H1 (cell line): ENCODE results near the gene TBCD. TPM values are rescaled to one million over a fixed set of nuclear protein-coding genes. Genes with fewer than 3 reads are reported as not detected.

Experiments used
- CTCF ChIA-PET: fragments of 300-600 bp; sonication (Branson Sonifier 250); formaldehyde crosslinking; loops from one replicate; lab custom pipeline; 2021; ENCODE audit not compliant: partially characterized antibody; lab: Charles Lee
- POLR2A ChIA-PET: fragments of 300-600 bp; sonication (Branson Sonifier 250); formaldehyde crosslinking; loops from one replicate; lab custom pipeline; 2021; ENCODE audit warnings: inconsistent platforms; ENCODE audit not compliant: partially characterized antibody; lab: Charles Lee
- DNase-seq, 2 experiments: peaks; one replicate each; pipeline versions ENCODE4 v3.0.0 to v3.0.0-alpha.2; 2010 to 2022; ENCODE audit warnings: low spot score in 2 of 2, low read depth in 1 of 2, mixed read lengths in 1 of 2
- FAIRE-seq: peaks from 2 replicates; lab custom pipeline; 2011; peaks lifted over from hg19 to GRCh38; lab: Jason Lieb, UNC
- H2AFZ ChIP-seq: 2 replicates; pipeline ENCODE4 v1.8.1; 2012; ENCODE audit warnings: low read length, inconsistent platforms
- H2AK5ac ChIP-seq: 2 replicates; pipeline ENCODE4 v1.6.1; 2013; ENCODE audit warnings: low read depth, low read length
- H2BK120ac ChIP-seq: replicated peaks from 2 replicates; pipeline ENCODE3; 2013; ENCODE audit warnings: low read depth, low read length, inconsistent platforms
- H2BK12ac ChIP-seq: 2 replicates; pipeline ENCODE4 v1.6.1; 2013; ENCODE audit warnings: low read depth, low read length
- H2BK15ac ChIP-seq: 2 replicates; pipeline ENCODE4 v1.6.1; 2013; ENCODE audit warnings: low read length
- H2BK20ac ChIP-seq: 2 replicates; pipeline ENCODE4 v1.6.1; 2013; ENCODE audit warnings: low read length
- H2BK5ac ChIP-seq: 2 replicates; pipeline ENCODE4 v1.6.1; 2013; ENCODE audit warnings: low read depth, low read length
- H3K14ac ChIP-seq: 2 replicates; pipeline ENCODE4 v1.6.1; 2013; ENCODE audit warnings: inconsistent platforms; ENCODE audit not compliant: insufficient read length
- H3K18ac ChIP-seq: 2 replicates; pipeline ENCODE4 v1.6.1; 2013; ENCODE audit warnings: low read length; ENCODE audit errors: extremely low read depth
- H3K23ac ChIP-seq: 2 replicates; pipeline ENCODE4 v1.6.1; 2013; ENCODE audit warnings: inconsistent platforms; ENCODE audit not compliant: insufficient read length
- H3K23me2 ChIP-seq: 2 replicates; pipeline ENCODE4 v1.6.1; 2013; ENCODE audit warnings: low read depth, low read length
- H3K27ac ChIP-seq: 2 replicates; pipeline ENCODE4 v1.6.1; 2011; ENCODE audit warnings: low read depth, low read length, inconsistent platforms
- H3K27me3 ChIP-seq, 4 experiments: replicated peaks in 1 of 4; 1 replicate in 1 of 4; 2 replicates in 3 of 4; pipeline versions ENCODE4 v1.6.1 to v1.8.1; 2011 to 2013; ENCODE audit warnings: low read length in 3 of 4, mild to moderate bottlenecking in 3 of 4, inconsistent platforms in 2 of 4, mixed read lengths in 2 of 4, moderate library complexity in 1 of 4; ENCODE audit not compliant: control insufficient read depth in 3 of 4, insufficient read depth in 3 of 4; ENCODE audit errors: extremely low read depth in 1 of 4
- H3K36me3 ChIP-seq, 4 experiments: 2 replicates each; pipeline versions ENCODE4 v1.6.1 to v1.8.1; 2011 to 2013; ENCODE audit warnings: mild to moderate bottlenecking in 4 of 4, low read length in 3 of 4, moderate library complexity in 2 of 4, control low read depth in 1 of 4, inconsistent platforms in 1 of 4; ENCODE audit not compliant: insufficient read depth in 4 of 4, control insufficient read depth in 2 of 4
- H3K4ac ChIP-seq: replicated peaks from 2 replicates; pipeline ENCODE3; 2013; ENCODE audit warnings: low read length, low read depth, mixed read lengths, inconsistent platforms; ENCODE audit not compliant: insufficient read length
- H3K4me1 ChIP-seq, 4 experiments: replicated peaks in 1 of 4; 1 replicate in 1 of 4; 2 replicates in 3 of 4; pipeline versions ENCODE4 v1.6.1 to v1.8.1; 2011 to 2013; ENCODE audit warnings: low read length in 3 of 4, inconsistent platforms in 2 of 4, mixed read lengths in 1 of 4; ENCODE audit not compliant: insufficient read depth in 4 of 4, control insufficient read depth in 3 of 4
- H3K4me2 ChIP-seq, 2 experiments: 2 replicates each; pipeline versions ENCODE4 v1.6.1 to v1.8.1; 2011 to 2013; ENCODE audit warnings: low read depth in 2 of 2, low read length in 2 of 2, control low read depth in 1 of 2, inconsistent platforms in 1 of 2, mild to moderate bottlenecking in 1 of 2; ENCODE audit not compliant: insufficient read depth in 1 of 2
- H3K4me3 ChIP-seq, 4 experiments: fragments of 200-600, 300-600 bp in 1 of 4; sonication (generic), shearing (Covaris generic), sonication (Bioruptor Twin) in 1 of 4; 2 replicates each; pipeline versions ENCODE4 v1.5.1 to v1.8.1; 2011 to 2016; ENCODE audit warnings: low read length in 4 of 4, low read depth in 3 of 4, control low read depth in 2 of 4, inconsistent platforms in 2 of 4, mild to moderate bottlenecking in 2 of 4, mixed read lengths in 1 of 4, moderate library complexity in 1 of 4; ENCODE audit not compliant: insufficient read depth in 2 of 4; ENCODE audit errors: extremely low read depth in 1 of 4
- H3K56ac ChIP-seq: replicated peaks from 2 replicates; pipeline ENCODE3; 2013; ENCODE audit warnings: low read depth, mild to moderate bottlenecking, mixed read lengths, low read length, inconsistent platforms; ENCODE audit not compliant: insufficient read length
- H3K79me1 ChIP-seq: 2 replicates; pipeline ENCODE4 v1.6.1; 2013; ENCODE audit warnings: low read depth, low read length, control low read depth
- H3K79me2 ChIP-seq, 2 experiments: 2 replicates each; pipeline versions ENCODE4 v1.6.1 to v1.8.1; 2012 to 2013; ENCODE audit warnings: low read length in 2 of 2, mild to moderate bottlenecking in 2 of 2, inconsistent platforms in 1 of 2; ENCODE audit not compliant: insufficient read depth in 2 of 2, control insufficient read depth in 1 of 2
- H3K9ac ChIP-seq, 4 experiments: replicated peaks in 1 of 4; 1 replicate in 1 of 4; 2 replicates in 3 of 4; pipeline versions ENCODE4 v1.6.1 to v1.8.1; 2011 to 2013; ENCODE audit warnings: low read depth in 3 of 4, low read length in 3 of 4, control low read depth in 2 of 4, mild to moderate bottlenecking in 2 of 4, moderate library complexity in 2 of 4, inconsistent platforms in 1 of 4; ENCODE audit errors: extremely low read depth in 1 of 4
- H3K9me3 ChIP-seq, 2 experiments: 2 replicates each; pipeline versions ENCODE4 v1.6.1 to v1.8.1; 2012 to 2013; ENCODE audit warnings: mild to moderate bottlenecking in 2 of 2, moderate library complexity in 2 of 2, control low read depth in 1 of 2, inconsistent platforms in 1 of 2, low read depth in 1 of 2, low read length in 1 of 2, mixed read lengths in 1 of 2; ENCODE audit not compliant: insufficient read depth in 2 of 2
- H4K20me1 ChIP-seq, 2 experiments: replicated peaks in 1 of 2; 2 replicates each; pipeline versions ENCODE3 to v1.8.1; 2011 to 2013; ENCODE audit warnings: inconsistent platforms in 2 of 2, low read length in 2 of 2, mild to moderate bottlenecking in 1 of 2; ENCODE audit not compliant: insufficient read depth in 2 of 2, control insufficient read depth in 1 of 2
- H4K5ac ChIP-seq: 2 replicates; pipeline ENCODE4 v1.6.1; 2013; ENCODE audit warnings: low read length, low read depth, mixed read lengths, inconsistent platforms; ENCODE audit not compliant: insufficient read length
- H4K8ac ChIP-seq: 2 replicates; pipeline ENCODE4 v1.8.0; 2013; ENCODE audit warnings: mild to moderate bottlenecking, moderate library complexity, low read length, inconsistent platforms; ENCODE audit not compliant: insufficient read depth; ENCODE audit errors: extremely low read depth
- H4K91ac ChIP-seq: replicated peaks from 2 replicates; pipeline ENCODE3; 2013; ENCODE audit warnings: low read length, mixed read lengths, inconsistent platforms; ENCODE audit not compliant: insufficient read length
- EZH2 ChIP-seq: fragments of 200-600 bp; sonication (generic); IDR thresholded peaks from 2 replicates; pipeline ENCODE4 v1.7.1; 2012; ENCODE audit warnings: low read depth, mild to moderate bottlenecking, moderate library complexity, low read length, inconsistent platforms; ENCODE audit not compliant: severe bottlenecking
- FOSL1 ChIP-seq: IDR thresholded peaks from 2 replicates; pipeline ENCODE4 v1.6.1; 2011; ENCODE audit warnings: mild to moderate bottlenecking, low read depth, low read length, moderate library complexity; ENCODE audit not compliant: insufficient read depth
- WGBS, 2 experiments: shearing (Covaris generic) in 1 of 2; methylation state at CpG; one replicate each; pipeline versions ENCODE4 v1.1.6 to v1.1.7; 2013 to 2015; ENCODE audit warnings: low lambda C conversion rate in 2 of 2, mixed read lengths in 2 of 2, inconsistent platforms in 1 of 2, low coverage in 1 of 2, missing lambda C conversion rate in 1 of 2; ENCODE audit not compliant: insufficient replicate concordance in 2 of 2, insufficient coverage in 1 of 2, insufficient read length in 1 of 2; ENCODE audit errors: extremely low coverage in 1 of 2, missing lambda C conversion rate in 1 of 2; 5-methylcytosine and 5-hydroxymethylcytosine counted together
- polyA plus RNA-seq, 7 experiments: library from polyadenylated mRNA; depleted of rRNA in 3 of 7; stranded (reverse) in 5 of 7; unstranded in 2 of 7; fragments of >200 nt in 5 of 7; fragments of 200-250 nt in 2 of 7; gene quantifications; 1 replicate in 5 of 7; 2 replicates in 1 of 7; 4 replicates in 1 of 7; pipeline versions ENCODE4 v1.2.1 to v1.2.3, GENCODE V29; 2011 to 2013; ENCODE audit warnings: missing spikeins in 2 of 7, mixed read lengths in 2 of 7
- total RNA-seq: library from RNA; stranded (reverse); fragmentation: NEBNext Ultra II Directional; extraction: Animal tissue kit (Norgen Biotek cat#: 25700); gene quantifications from 2 replicates; pipeline ENCODE4 v1.2.1, GENCODE V29; 2021

Gene TBCD
- total and polyA plus RNA-seq, 2 of the 8 experiments (the other 6 are each of a cell fraction or from before 2014, with no cell fraction given): 118 to 162 TPM

DNA sequence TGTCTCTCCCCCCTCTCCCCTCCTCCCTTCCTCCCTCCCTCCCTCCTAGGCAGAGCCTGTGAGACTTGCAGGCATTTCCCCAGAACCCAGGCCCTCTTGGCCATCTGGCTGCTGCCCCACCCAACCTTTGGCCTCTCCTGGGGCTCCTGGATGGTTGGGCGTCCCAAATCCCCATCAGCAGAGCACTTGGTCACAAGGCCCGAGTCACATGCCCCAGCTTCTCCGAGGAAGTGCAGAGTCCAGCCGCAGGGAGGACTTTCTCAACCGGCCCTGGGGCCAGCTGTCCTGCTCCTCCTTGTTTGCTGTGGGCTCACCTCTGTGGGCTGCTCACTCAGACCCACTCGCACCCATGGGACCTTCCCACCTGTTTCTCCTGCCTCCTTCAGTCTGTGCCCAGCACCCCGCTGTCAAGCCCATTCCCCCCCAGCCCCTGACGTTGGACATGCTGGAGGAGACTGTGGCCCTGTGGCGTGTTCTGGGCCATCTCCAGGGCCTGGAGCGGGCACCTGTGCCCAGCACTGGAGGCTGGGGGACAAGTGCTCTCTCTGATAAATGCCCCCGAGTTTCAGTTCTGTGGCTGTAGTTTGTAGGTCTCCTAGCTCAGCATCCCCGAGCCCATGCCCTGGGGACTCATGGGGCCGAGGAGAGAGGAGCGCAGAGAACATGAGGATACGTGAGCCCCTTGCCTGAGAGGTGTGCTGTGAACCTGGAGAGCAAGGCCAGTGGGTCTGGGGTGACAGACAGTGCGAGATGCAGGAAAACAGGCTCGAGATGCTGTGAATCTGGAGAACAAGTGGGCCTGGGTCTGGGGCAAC is 130.2 kb downstream of the TBCD start:
- peaks cover 21% of the 10 kb centered on the region for H3K79me1 ChIP-seq
- H2BK20ac ChIP-seq: no peak overlapping the region
- H4K5ac ChIP-seq: no peak overlapping the region
- no peak overlapping the region for H3K27ac ChIP-seq
- H2BK15ac ChIP-seq: no peak overlapping the region
- no peak overlapping the region for H3K4me2 ChIP-seq
- peaks cover 0 to 2% (median 0%) of the 10 kb centered on the region in 4 experiments; a peak in 2 of 8 replicates for H3K36me3 ChIP-seq
- no peak overlapping the region for H3K14ac ChIP-seq
- H3K18ac ChIP-seq: no peak overlapping the region; the same call in 1 of the 2 replicates
- H3K9me3 ChIP-seq: no peaks in the 10 kb centered on the region
- H3K27me3 ChIP-seq: no peaks in the 10 kb centered on the region
- DNase-seq (no peak), FAIRE-seq (no peak)
- ChIA-PET CTCF (interaction anchor here (0.6 to 2.2 kb wide), 10 partner anchors 15 to 470 kb away, joined by 3 to 6 read pairs (median 4); no protein-coding TSS in a partner anchor), POLR2A (interaction anchor here (0.9 kb wide), 1 partner anchor 9 kb away, joined by 3 read pairs; no protein-coding TSS in a partner anchor)
- H2BK12ac ChIP-seq: no peak overlapping the region
- 79% methylated on average over 15 of the region's 17 CpGs; no CpG with 5 or more reads in 1 of the 2 experiments for WGBS, 2 experiments
- H2BK5ac ChIP-seq: 0 out of 2 replicates have a peak overlapping the region, but pooled peaks have one; percentile 60
- H4K8ac ChIP-seq: peak overlapping the region; percentile 57
- H3K4me3 ChIP-seq: no peak overlapping the region
- H3K56ac ChIP-seq: no peak overlapping the region
- no peak overlapping the region for H4K91ac ChIP-seq
- H2AFZ ChIP-seq: no peak overlapping the region
- H2AK5ac ChIP-seq: 0 out of 2 replicates have a peak overlapping the region, but pooled peaks have one; percentile 48
- peaks cover 0 to 25% of the 10 kb centered on the region in 2 experiments; a peak in 2 of 4 replicates for H3K79me2 ChIP-seq
- H3K23me2 ChIP-seq: no peaks in the 10 kb centered on the region
- peaks cover 1 to 13% of the 10 kb centered on the region in 2 experiments for H4K20me1 ChIP-seq
- H3K4me1 ChIP-seq: peaks cover 0 to 3% (median under 1%) of the 10 kb centered on the region in 4 experiments; a peak in 2 of 7 replicates
- no peak overlapping the region for H3K9ac ChIP-seq
- no peak overlapping the region for H3K23ac ChIP-seq
- no peak overlapping the region for H3K4ac ChIP-seq
- H2BK120ac ChIP-seq: no peak overlapping the region
- no peak for TF ChIP-seq FOSL1
- TF ChIP-seq EZH2: no peak
